GM19240 (cell line): ENCODE data around the gene COL8A2.

Experiments used
- DNase-seq: peaks from one replicate; pipeline ENCODE4 v3.0.0; 2011; ENCODE audit warnings: low spot score; ENCODE audit not compliant: insufficient read length

Gene COL8A2

DNA sequence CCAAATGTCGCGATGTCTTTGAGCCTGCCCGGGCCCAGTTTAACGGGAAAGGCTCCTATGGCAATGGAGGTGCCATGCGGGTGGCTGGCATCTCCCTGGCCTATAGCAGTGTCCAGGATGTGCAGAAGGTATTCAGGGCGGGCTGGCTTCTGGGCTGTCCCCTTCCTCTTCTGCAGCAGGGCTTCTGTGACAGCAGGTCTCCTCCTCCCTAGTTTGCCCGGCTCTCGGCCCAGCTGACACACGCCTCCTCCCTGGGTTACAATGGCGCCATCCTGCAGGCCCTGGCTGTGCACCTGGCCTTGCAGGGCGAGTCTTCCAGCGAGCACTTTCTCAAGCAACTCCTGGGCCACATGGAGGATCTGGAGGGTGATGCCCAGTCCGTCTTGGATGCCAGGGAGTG lies 33.3 kb downstream of the COL8A2 start:
- DNase-seq = no peak

GRCh38 chr1:36091141-36091540 lies 33.9 kb downstream of the COL8A2 start:
- DNase-seq = no peak

GRCh38 chr1:36089393-36090121 lies 35.5 kb downstream of the COL8A2 start:
- DNase-seq = no peak

- peak; percentile 85 for DNase-seq
These were observed 36.2 kb downstream of the COL8A2 start, which contains the start of gene ADPRS for GRCh38 chr1:36088577-36089392. Gene ADPRS, plus strand, starts transcription at chr1:36088892. Its CDS starts 13 bp downstream, at chr1:36088905.

GRCh38 chr1:36088265-36088576 lies 36.8 kb downstream of the COL8A2 start:
- no peak for DNase-seq

DNA sequence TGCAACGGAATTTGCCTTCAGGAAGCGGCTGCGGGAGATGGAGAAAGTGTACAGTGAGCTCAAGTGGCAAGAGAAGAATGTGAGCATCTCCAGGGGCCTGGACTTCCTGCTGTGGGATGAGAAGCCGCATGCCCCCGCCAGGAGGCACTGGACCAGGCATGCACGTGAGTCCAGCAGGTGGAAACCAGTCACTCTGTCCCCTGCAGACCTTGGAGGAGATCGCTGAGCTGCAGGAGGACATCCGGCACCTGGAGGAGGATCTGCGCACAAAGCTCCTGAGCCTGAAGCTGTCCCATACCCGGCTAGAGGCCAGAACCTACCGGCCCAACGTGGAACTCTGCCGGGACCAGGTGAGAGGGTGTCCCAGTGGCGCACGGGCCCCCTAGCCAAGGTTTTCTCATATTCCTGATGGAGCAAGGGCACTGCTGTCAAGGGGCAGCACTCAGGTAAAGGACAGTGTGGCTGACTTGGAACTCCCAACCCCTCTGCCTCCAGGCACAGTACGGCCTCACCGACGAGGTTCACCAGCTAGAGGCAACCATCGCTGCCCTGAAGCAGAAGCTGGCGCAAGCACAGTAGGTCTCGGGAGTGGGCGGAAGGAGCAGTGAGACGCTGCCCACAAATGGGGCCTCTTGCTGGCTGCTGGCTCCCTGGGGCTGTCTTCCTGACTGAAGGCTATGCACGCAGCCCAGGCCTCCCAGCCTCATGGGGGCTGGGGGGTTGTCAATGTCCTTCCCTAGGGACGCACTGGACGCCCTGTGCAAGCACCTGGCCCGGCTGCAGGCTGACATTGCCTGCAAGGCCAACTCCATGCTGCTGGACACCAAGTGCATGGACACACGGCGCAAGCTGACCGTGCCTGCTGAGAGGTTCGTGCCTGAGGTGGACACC lies 37.5 kb downstream of the COL8A2 start:
- no peak for DNase-seq

- DNase-seq = no peak
These were observed 38.3 kb downstream of the COL8A2 start for GRCh38 chr1:36086529-36087232.

DNA sequence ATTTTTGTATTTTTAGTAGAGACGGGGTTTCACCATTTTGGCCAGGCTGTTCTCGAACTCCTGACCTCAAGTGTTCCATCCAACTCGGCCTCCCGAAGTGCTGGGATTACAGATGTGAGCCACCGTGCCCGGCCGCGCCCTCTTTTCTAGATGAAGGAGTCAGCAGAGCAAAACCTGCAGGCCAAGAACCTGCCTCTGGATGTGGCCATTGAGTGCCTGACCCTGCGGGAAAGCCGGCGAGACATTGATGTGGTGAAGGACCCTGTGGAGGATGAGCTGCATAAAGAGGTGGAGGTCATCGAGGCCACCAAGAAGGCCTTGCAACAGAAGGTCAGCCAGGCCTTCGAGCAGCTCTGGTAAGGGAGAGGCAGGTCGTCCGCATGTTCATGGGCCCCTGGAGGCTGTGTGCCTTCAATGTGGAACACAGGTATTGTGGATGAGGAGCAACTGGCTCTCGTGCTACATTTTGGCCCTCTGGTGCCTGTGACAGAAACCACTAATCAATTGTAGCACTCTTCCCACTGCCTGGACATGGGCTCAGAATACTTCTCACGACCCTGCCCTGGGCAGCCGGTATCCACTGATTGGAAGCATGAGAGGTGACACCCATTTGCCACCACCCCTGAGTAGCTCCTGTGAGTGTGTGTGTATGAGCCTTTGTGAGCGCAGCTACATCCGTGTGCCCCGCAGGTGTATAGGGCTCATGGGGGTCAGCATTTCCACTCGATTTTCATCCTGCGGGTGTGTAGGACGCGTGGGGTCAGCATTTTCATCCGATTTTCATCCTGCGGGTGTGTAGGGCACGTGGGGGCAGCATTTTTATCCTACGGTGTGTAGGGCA lies 39.1 kb downstream of the COL8A2 start:
- DNase-seq = no peak

- DNase-seq = no peak
These were observed 39.9 kb downstream of the COL8A2 start for GRCh38 chr1:36085126-36085525.

GRCh38 chr1:36084497-36085115 lies 40.4 kb downstream of the COL8A2 start:
- no peak for DNase-seq

GRCh38 chr1:36083635-36084496 lies 41.2 kb downstream of the COL8A2 start, which contains the start of gene TEKT2:
Gene TEKT2, plus strand, starts transcription at chr1:36084094. Its CDS starts 828 bp downstream, at chr1:36084922.
- no peak for DNase-seq

- no peak for DNase-seq
These were observed 41.8 kb downstream of the COL8A2 start for GRCh38 chr1:36083219-36083618.

DNA sequence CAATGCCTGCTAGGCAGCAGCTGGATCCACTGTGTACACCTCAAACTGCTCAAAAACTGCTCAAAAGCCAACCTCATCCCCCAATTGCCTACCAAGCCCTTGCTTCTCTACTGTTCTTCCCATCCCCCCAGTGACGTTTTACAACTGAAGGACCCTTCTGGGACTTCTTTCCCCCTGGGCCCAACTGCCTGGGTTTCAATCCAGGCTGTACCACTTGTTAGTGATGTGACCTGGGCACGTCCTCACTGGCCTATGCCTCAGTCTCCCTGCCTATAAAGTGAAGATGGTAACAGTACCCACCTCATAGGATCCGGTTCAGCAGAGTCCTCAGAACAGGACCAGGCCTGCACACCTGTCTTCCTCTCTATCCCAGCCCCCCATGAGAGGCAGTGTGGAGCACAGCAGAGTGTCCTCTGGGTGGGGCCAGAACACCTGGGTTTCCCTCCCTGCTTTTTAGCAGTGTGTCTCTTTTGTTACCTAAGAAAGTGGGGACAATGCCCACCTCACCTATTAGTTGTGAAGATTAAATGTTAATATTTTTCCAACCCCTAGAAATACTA lies 43.0 kb downstream of the COL8A2 start:
- no peak for DNase-seq

DNA sequence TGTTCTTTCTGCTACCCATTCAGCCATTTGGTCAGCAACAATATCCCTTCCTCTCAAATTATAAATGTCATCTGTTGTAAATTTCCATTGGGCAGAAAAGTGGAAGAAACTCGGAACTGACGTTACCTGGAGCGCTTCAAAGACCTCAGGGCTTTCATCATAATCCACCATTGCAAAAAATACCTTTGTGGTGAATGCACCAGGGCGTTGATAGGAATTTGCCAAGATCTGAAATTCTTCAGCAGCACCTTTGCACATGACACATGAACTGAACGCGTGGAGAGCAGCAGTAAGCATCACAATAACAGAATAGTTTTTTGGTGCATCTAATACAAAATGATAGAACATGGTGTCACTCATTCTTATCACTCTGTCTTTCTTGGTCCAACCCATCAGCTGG lies 44.2 kb downstream of the COL8A2 start:
- no peak for DNase-seq

DNA sequence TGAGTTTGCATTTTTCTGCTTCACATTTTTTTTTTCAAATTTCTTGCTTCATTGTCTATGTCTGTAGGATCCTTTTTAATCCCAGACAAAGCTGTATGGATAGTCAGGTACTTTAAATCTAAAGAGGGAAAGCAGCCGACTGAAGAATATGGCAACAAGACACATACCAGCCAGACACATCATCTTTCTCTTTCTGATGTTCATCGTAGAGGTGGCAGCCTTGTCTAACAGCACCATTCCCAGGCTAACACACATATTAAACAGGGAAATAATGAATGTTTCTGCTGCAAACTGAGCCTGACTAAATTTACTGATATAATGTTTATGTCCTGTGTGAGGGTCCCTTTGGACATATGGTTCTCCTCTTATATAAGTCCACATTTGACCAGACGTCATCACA lies 44.8 kb downstream of the COL8A2 start:
- no peak for DNase-seq

DNA sequence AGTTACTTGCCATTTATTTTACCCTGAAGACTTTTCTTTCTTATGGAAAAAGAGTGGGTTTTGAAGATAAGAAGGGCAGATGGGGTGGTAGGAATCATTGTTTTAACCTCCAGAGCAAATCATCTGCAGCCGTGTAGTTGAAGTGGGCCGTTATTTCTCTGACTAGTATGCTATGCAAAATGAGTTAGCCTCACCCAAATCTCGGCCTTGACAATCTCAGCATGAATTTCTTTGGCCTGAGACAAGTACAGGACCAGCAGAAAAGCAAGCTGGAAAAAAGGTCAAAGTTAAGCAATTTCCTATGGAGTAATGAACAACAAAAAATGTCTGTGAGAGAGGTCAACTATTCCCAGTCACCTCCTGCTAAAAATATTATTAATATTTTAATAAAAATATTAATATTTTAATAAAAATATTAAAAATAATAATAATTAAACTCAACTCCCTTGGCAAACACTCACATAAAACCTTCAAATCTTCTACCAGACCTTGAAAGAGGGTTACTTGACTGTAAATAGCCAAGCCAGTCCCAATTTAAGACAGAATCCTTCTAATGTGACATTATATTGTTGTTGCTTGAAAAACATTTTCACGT lies 47.9 kb downstream of the COL8A2 start:
- DNase-seq = no peak

DNA sequence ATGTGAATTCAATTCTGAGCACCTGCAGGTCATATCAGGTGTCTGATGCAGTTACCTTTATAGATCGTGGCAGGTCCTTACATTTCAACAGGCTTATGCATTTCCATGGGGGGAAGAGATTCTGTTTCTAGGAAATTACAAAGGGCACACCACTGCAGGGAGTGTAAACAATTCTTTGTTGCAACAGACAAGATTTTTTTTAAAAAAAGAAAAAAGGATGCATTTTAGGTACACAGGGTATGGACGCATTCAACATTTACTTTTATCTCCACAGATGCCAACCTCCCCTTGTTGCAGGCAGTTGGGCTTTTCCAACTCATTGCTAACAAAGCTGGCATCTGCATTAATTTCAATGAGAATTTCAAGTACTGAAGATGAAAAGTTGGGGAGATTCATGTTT lies 54.7 kb downstream of the COL8A2 start:
- no peak for DNase-seq

- no peak for DNase-seq
These were observed 56.2 kb downstream of the COL8A2 start for GRCh38 chr1:36068866-36069265.
